ELF-1 (cell line): Measurements from ENCODE around the gene NT5DC1.

Experiments
- DNase-seq: peaks from one replicate; pipeline ENCODE4 v3.0.0-alpha.2; 2016; ENCODE audit warnings: low read depth, low spot score

The NT5DC1 gene

GRCh38 chr6:116136933-116137340 lies 36.3 kb downstream of the NT5DC1 start:
- no peak for DNase-seq

- DNase-seq = no peak
Observed at GRCh38 chr6:116139917-116140316, 39.3 kb downstream of the NT5DC1 start.

- no peak for DNase-seq
Observed at GRCh38 chr6:116144605-116145004, 44.0 kb downstream of the NT5DC1 start.

- no peak for DNase-seq
Observed at GRCh38 chr6:116145803-116146675, 45.4 kb downstream of the NT5DC1 start.

GRCh38 chr6:116152620-116153019 lies 52.0 kb downstream of the NT5DC1 start:
- DNase-seq = no peak

- no peak for DNase-seq
Observed at GRCh38 chr6:116154887-116155286, 54.2 kb downstream of the NT5DC1 start.

- DNase-seq = no peak
Observed at GRCh38 chr6:116156405-116157326, 56.0 kb downstream of the NT5DC1 start.

- no peak for DNase-seq
Observed at GRCh38 chr6:116157391-116157790, 56.7 kb downstream of the NT5DC1 start.

GRCh38 chr6:116158641-116159040 lies 58.0 kb downstream of the NT5DC1 start:
- DNase-seq = no peak

- DNase-seq = no peak
Observed at GRCh38 chr6:116159782-116160524, 59.3 kb downstream of the NT5DC1 start.

- DNase-seq = no peak
Observed at GRCh38 chr6:116165596-116165995, 64.9 kb downstream of the NT5DC1 start.

- no peak for DNase-seq
Observed at GRCh38 chr6:116166369-116166768, 65.7 kb downstream of the NT5DC1 start.

- DNase-seq = no peak
Observed at GRCh38 chr6:116168148-116168547, 67.5 kb downstream of the NT5DC1 start.

GRCh38 chr6:116169880-116170279 lies 69.2 kb downstream of the NT5DC1 start:
- no peak for DNase-seq

GRCh38 chr6:116170358-116171057 lies 69.9 kb downstream of the NT5DC1 start:
- DNase-seq = no peak

- no peak for DNase-seq
Observed at GRCh38 chr6:116173928-116174327, 73.3 kb downstream of the NT5DC1 start.

- DNase-seq = no peak
Observed at GRCh38 chr6:116175344-116175743, 74.7 kb downstream of the NT5DC1 start.

- DNase-seq = no peak
Observed at GRCh38 chr6:116176596-116176995, 75.9 kb downstream of the NT5DC1 start.

GRCh38 chr6:116180375-116180774 lies 79.7 kb downstream of the NT5DC1 start:
- DNase-seq = no peak

- no peak for DNase-seq
Observed at GRCh38 chr6:116189472-116189871, 88.8 kb downstream of the NT5DC1 start.

GRCh38 chr6:116190550-116190949 lies 89.9 kb downstream of the NT5DC1 start:
- no peak for DNase-seq
